Right ventricle myocardium superior (tissue), 1 donor: ENCODE data around the gene DNAH5. TPM values are rescaled to one million over a fixed set of nuclear protein-coding genes. Genes with fewer than 3 reads are reported as not detected.
"Not testable (repeated sequence)": the region's sequence is repeated elsewhere in the genome, so short reads cannot be mapped to it uniquely, and the experiment has no call there.

Experiments
- ATAC-seq: fragments of 200-7000 bp; cut with Tn5 transposase; one replicate; pipeline ENCODE4 v1.9.1; 2020; ENCODE audit warnings: mild to moderate bottlenecking; ENCODE audit not compliant: poor library complexity
- DNase-seq: peaks from one replicate; pipeline ENCODE4 v3.0.0-alpha.2; 2020
- intact Hi-C: fragments of 100-400 bp; cut with DNase I; formaldehyde crosslinking; loops from one replicate; pipeline ENCODE4 v1.11.2; 2022
- total RNA-seq: library from RNA; stranded (reverse); fragmentation: NEBNext Ultra II Directional; extraction: Animal tissue kit (Norgen Biotek cat#: 25700); gene quantifications from one replicate; pipeline ENCODE4 v1.2.1, GENCODE V29; 2021
- donor health status: DM: no; HTN: yes; CAD: no; lungs with severe emphysema.

DNAH5 gene
- total RNA-seq, 1 donor from 2014 or later = 0.27 TPM

- DNase-seq (no peak), ATAC-seq (no peak)
- intact Hi-C loops = no loop called here
Observed at GRCh38 chr5:13878357-13878756, 66.1 kb downstream of the DNAH5 start.

- DNase-seq (peak; percentile 42), ATAC-seq (no peak)
- intact Hi-C loops = no loop called here
Observed at GRCh38 chr5:13866792-13867191, 77.7 kb downstream of the DNAH5 start.

- intact Hi-C loops = no loop called here
- DNase-seq (no peak), ATAC-seq (no peak)
Observed at GRCh38 chr5:13865312-13865711, 79.2 kb downstream of the DNAH5 start.

GRCh38 chr5:13860146-13860545 lies 84.3 kb downstream of the DNAH5 start:
- DNase-seq (no peak), ATAC-seq (no peak)
- intact Hi-C loops = no loop called here

- no peak for DNase-seq
- no peak for ATAC-seq
- intact Hi-C loops = no loop called here
Observed at GRCh38 chr5:13859270-13860065, 85.0 kb downstream of the DNAH5 start.

- ATAC-seq = no peak
- no peak for DNase-seq
- intact Hi-C loops = no loop called here
Observed at GRCh38 chr5:13843175-13843846, 101.2 kb downstream of the DNAH5 start.

GRCh38 chr5:13833440-13833839 lies 111.0 kb downstream of the DNAH5 start:
- ATAC-seq (no peak), DNase-seq (no peak)
- intact Hi-C loops = no loop called here

GRCh38 chr5:13831351-13831750 lies 113.1 kb downstream of the DNAH5 start:
- intact Hi-C loops = no loop called here
- ATAC-seq (no peak), DNase-seq (no peak)

GRCh38 chr5:13830536-13830935 lies 114.0 kb downstream of the DNAH5 start:
- ATAC-seq (no peak), DNase-seq (no peak)
- intact Hi-C loops = no loop called here

GRCh38 chr5:13821366-13821765 lies 123.1 kb downstream of the DNAH5 start:
- DNase-seq (no peak), ATAC-seq (no peak)
- intact Hi-C loops = no loop called here

- ATAC-seq (no peak), DNase-seq (no peak)
- intact Hi-C loops = no loop called here
Observed at GRCh38 chr5:13816126-13816525, 128.4 kb downstream of the DNAH5 start.

- intact Hi-C loops = no loop called here
- ATAC-seq (no peak), DNase-seq (no peak)
Observed at GRCh38 chr5:13814301-13814700, 130.2 kb downstream of the DNAH5 start.

- intact Hi-C loops = no loop called here
- DNase-seq (no peak), ATAC-seq (no peak)
Observed at GRCh38 chr5:13809921-13810320, 134.6 kb downstream of the DNAH5 start.

GRCh38 chr5:13804336-13804735 lies 140.2 kb downstream of the DNAH5 start:
- DNase-seq = no peak
- intact Hi-C loops = no loop called here
- no peak for ATAC-seq

GRCh38 chr5:13798569-13798968 lies 145.9 kb downstream of the DNAH5 start:
- intact Hi-C loops, ATAC-seq, DNase-seq: not testable (repeated sequence)

GRCh38 chr5:13785781-13786415 lies 158.6 kb downstream of the DNAH5 start:
- intact Hi-C loops = no loop called here
- DNase-seq (no peak), ATAC-seq (no peak)

- ATAC-seq (no peak), DNase-seq (no peak)
- intact Hi-C loops = no loop called here
Observed at GRCh38 chr5:13783726-13784125, 160.8 kb downstream of the DNAH5 start.

GRCh38 chr5:13780081-13780480 lies 164.4 kb downstream of the DNAH5 start:
- no peak for ATAC-seq
- intact Hi-C loops = no loop called here

GRCh38 chr5:13773649-13774048 lies 170.8 kb downstream of the DNAH5 start:
- DNase-seq = no peak
- intact Hi-C loops = no loop called here
- no peak for ATAC-seq

More at GRCh38 chr5:13780081-13780480, 164.4 kb downstream of the DNAH5 start:
- DNase-seq = no peak
